ENCODE results near the gene CXCL6. TPM values are rescaled to one million over a fixed set of nuclear protein-coding genes. Genes with fewer than 3 reads are reported as not detected.

The CXCL6 gene
- total and polyA plus RNA-seq, 4 donors: 0.79 to 2.9 (median 1.4) TPM

- H3K36me3 ChIP-seq (ENCODE audit: control insufficient read depth, insufficient read depth, low read length): no peaks in the 10 kb centered on the region
- no peaks in the 10 kb centered on the region for H3K9me3 ChIP-seq (ENCODE audit: control insufficient read depth, insufficient read depth, low read length)
- no peak for DNase-seq (ENCODE audit: low read depth in 4 of 6, low spot score in 6 of 6)
- H3K27me3 ChIP-seq (ENCODE audit: control insufficient read depth, insufficient read depth, low read length): peaks cover 3% of the 10 kb centered on the region
- peaks cover 10% of the 10 kb centered on the region for H3K4me1 ChIP-seq (ENCODE audit: control insufficient read depth, insufficient read depth, low read length)
- H3K4me3 ChIP-seq (ENCODE audit: low read depth, low read length): no peak overlapping the region
- no peak overlapping the region for H3K27ac ChIP-seq (ENCODE audit: low read depth, low read length)
- WGBS (ENCODE audit: insufficient coverage): no CpG with 5 or more reads among the region's 1 CpG
These were observed 14.8 kb downstream of the CXCL6 start for GRCh38 chr4:73851293-73851692.

DNA sequence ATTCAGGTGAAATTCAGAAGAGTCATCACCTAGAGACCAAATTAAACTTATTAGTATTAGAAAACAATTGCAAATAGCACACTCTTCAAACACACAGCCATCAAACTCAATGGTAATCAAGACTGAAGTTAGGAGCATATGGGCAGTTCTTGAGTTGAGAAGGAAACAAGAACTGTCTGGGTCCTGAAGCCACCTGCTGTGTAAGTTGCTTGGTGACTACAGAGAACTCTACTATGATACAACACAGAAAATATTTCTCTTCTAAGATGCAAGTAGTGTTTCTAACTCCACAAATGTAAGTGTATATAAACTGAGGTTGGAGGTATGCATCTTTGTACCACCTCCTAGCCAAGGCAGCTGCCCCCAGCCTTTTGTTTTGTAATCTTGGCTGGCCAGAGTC, 16.3 kb downstream of the CXCL6 start:
- no peak overlapping the region for H3K27ac ChIP-seq (ENCODE audit: low read depth, low read length)
- H3K27me3 ChIP-seq (ENCODE audit: control insufficient read depth, insufficient read depth, low read length): peaks cover 3% of the 10 kb centered on the region
- peaks cover 10% of the 10 kb centered on the region for H3K4me1 ChIP-seq (ENCODE audit: control insufficient read depth, insufficient read depth, low read length)
- H3K36me3 ChIP-seq (ENCODE audit: control insufficient read depth, insufficient read depth, low read length): no peaks in the 10 kb centered on the region
- no peaks in the 10 kb centered on the region for H3K9me3 ChIP-seq (ENCODE audit: control insufficient read depth, insufficient read depth, low read length)
- H3K4me3 ChIP-seq (ENCODE audit: low read depth, low read length): no peak overlapping the region
- no peak for DNase-seq (ENCODE audit: low read depth in 4 of 6, low spot score in 6 of 6)

DNA sequence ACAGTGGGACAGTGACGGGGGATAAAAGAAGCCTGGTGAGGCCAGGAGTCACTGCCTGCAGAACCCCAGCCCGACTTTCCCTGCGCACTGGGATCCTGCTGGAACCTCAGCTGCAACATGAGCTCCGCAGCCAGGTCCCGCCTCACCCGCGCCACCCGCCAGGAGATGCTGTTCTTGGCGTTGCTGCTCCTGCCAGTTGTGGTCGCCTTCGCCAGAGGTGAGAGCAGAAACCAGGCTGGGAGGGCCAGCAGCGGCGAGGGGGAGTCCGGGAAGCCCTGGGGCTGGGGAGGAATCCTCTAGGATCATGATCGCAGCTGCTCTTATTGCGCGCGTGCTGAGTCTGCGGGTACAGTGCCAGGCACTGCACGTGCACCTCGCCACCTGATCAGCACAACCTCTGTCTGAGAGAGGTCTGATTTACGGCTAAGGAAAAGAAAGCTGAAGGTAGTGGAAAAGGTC, 16.8 kb downstream of the CXCL6 start, which contains the start of gene PF4V1:
TSS of gene PF4V1 (plus strand) at position 51 of the 459 bp plus-strand sequence. CDS start at position 118, 67 bp downstream.
- H3K4me1 ChIP-seq (ENCODE audit: control insufficient read depth, insufficient read depth, low read length): peaks cover 10% of the 10 kb centered on the region
- H3K27ac ChIP-seq (ENCODE audit: low read depth, low read length): no peak within 1 kb of the TSS
- peak within 1 kb of the TSS; percentile 36 for H3K4me3 ChIP-seq (ENCODE audit: low read depth, low read length)
- DNase-seq (ENCODE audit: low read depth in 4 of 6, low spot score in 6 of 6): peak in 1 of 6 donors; percentile 39
- WGBS (ENCODE audit: insufficient coverage): 14% methylated on average over 18 of the region's 22 CpGs
- H3K27me3 ChIP-seq (ENCODE audit: control insufficient read depth, insufficient read depth, low read length): peaks cover 3% of the 10 kb centered on the region
- H3K9me3 ChIP-seq (ENCODE audit: control insufficient read depth, insufficient read depth, low read length): no peaks in the 10 kb centered on the region
- no peaks in the 10 kb centered on the region for H3K36me3 ChIP-seq (ENCODE audit: control insufficient read depth, insufficient read depth, low read length)

DNA sequence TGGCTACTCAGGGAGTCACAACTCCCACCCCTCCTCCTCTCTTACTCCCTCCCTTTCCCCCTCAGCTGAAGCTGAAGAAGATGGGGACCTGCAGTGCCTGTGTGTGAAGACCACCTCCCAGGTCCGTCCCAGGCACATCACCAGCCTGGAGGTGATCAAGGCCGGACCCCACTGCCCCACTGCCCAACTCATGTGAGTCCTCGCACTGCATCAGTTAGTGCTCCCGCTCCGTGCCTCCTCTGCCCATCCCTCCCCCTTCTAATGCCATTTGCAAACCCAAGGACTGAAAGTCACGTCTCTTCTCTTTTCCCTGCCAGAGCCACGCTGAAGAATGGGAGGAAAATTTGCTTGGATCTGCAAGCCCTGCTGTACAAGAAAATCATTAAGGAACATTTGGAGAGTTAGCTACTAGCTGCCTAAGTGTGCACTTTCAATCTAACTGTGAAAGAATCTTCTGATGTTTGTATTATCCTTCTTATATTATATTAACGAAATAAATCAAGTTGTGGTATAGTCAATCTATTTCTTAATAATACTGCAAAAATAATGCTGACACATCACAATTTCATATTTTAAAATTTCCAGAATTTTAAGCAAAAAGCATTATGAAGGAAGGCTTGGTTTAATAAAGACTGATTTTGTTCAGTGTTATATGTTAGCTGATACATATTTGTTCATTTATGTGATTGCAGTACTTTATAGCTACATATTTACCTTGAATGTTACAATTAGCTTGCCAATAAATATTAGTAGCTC, 17.4 kb downstream of the CXCL6 start:
- no peak overlapping the region for H3K27ac ChIP-seq (ENCODE audit: low read depth, low read length)
- no peaks in the 10 kb centered on the region for H3K9me3 ChIP-seq (ENCODE audit: control insufficient read depth, insufficient read depth, low read length)
- H3K27me3 ChIP-seq (ENCODE audit: control insufficient read depth, insufficient read depth, low read length): peaks cover 3% of the 10 kb centered on the region
- DNase-seq (ENCODE audit: low read depth in 4 of 6, low spot score in 6 of 6): peak in 1 of 6 donors; percentile 61
- 40% methylated on average over 3 of the region's 8 CpGs for WGBS (ENCODE audit: insufficient coverage)
- peak overlapping the region; percentile 36 for H3K4me3 ChIP-seq (ENCODE audit: low read depth, low read length)
- peaks cover 10% of the 10 kb centered on the region for H3K4me1 ChIP-seq (ENCODE audit: control insufficient read depth, insufficient read depth, low read length)
- H3K36me3 ChIP-seq (ENCODE audit: control insufficient read depth, insufficient read depth, low read length): no peaks in the 10 kb centered on the region

- WGBS (ENCODE audit: insufficient coverage): 50% methylated on average over 2 of the region's 4 CpGs
- no peak overlapping the region for H3K4me3 ChIP-seq (ENCODE audit: low read depth, low read length)
- H3K27ac ChIP-seq (ENCODE audit: low read depth, low read length): no peak overlapping the region
- H3K27me3 ChIP-seq (ENCODE audit: control insufficient read depth, insufficient read depth, low read length): peaks cover 3% of the 10 kb centered on the region
- H3K9me3 ChIP-seq (ENCODE audit: control insufficient read depth, insufficient read depth, low read length): no peaks in the 10 kb centered on the region
- DNase-seq (ENCODE audit: low read depth in 4 of 6, low spot score in 6 of 6): no peak
- peaks cover 10% of the 10 kb centered on the region for H3K4me1 ChIP-seq (ENCODE audit: control insufficient read depth, insufficient read depth, low read length)
- no peaks in the 10 kb centered on the region for H3K36me3 ChIP-seq (ENCODE audit: control insufficient read depth, insufficient read depth, low read length)
These were observed 18.9 kb downstream of the CXCL6 start for GRCh38 chr4:73855406-73855805.

- no peak for DNase-seq (ENCODE audit: low read depth in 4 of 6, low spot score in 6 of 6)
- Histone ChIP-seq H3K27ac (ENCODE audit: low read depth, low read length) (no peak overlapping the region), H3K4me1 (ENCODE audit: control insufficient read depth, insufficient read depth, low read length) (peaks cover 10% of the 10 kb centered on the region), H3K36me3 (ENCODE audit: control insufficient read depth, insufficient read depth, low read length) (no peaks in the 10 kb centered on the region), H3K9me3 (ENCODE audit: control insufficient read depth, insufficient read depth, low read length) (no peaks in the 10 kb centered on the region), H3K27me3 (ENCODE audit: control insufficient read depth, insufficient read depth, low read length) (peaks cover 3% of the 10 kb centered on the region), H3K4me3 (ENCODE audit: low read depth, low read length) (no peak overlapping the region)
These were observed 20.0 kb downstream of the CXCL6 start for GRCh38 chr4:73856518-73856917.

DNA sequence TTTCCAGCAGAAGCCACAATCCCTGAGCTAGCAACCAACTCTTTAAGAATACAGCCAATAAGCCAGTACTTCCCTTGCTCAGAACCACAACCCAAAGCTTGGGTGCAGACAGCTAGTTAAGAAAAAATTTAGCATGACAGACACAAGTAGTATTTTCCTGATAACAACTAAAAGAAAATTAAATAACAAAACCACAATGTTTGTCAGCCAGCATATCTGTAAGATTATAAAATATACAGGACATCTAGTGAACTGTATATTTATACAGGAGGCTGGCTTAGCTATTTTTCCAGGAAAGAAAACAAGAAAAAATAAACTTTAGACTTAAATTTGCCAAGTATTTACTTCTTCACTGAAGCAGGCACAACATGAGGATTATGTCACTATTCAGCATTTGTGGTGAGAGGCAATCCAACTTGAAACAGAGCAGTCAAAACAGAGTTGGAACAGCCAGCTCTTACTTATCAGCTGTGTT, 23.2 kb downstream of the CXCL6 start:
- Histone ChIP-seq H3K4me1 (ENCODE audit: control insufficient read depth, insufficient read depth, low read length) (no peaks in the 10 kb centered on the region), H3K9me3 (ENCODE audit: control insufficient read depth, insufficient read depth, low read length) (no peaks in the 10 kb centered on the region), H3K27me3 (ENCODE audit: control insufficient read depth, insufficient read depth, low read length) (no peaks in the 10 kb centered on the region)

GRCh38 chr4:73860181-73860580, 23.7 kb downstream of the CXCL6 start:
- no peak for DNase-seq (ENCODE audit: low read depth in 4 of 6, low spot score in 6 of 6)
- H3K4me3 ChIP-seq (ENCODE audit: low read depth, low read length): no peak overlapping the region
- H3K4me1 ChIP-seq (ENCODE audit: control insufficient read depth, insufficient read depth, low read length): no peaks in the 10 kb centered on the region
- WGBS (ENCODE audit: insufficient coverage): no CpG with 5 or more reads among the region's 4 CpGs
- no peaks in the 10 kb centered on the region for H3K27me3 ChIP-seq (ENCODE audit: control insufficient read depth, insufficient read depth, low read length)
- no peaks in the 10 kb centered on the region for H3K36me3 ChIP-seq (ENCODE audit: control insufficient read depth, insufficient read depth, low read length)
- H3K27ac ChIP-seq (ENCODE audit: low read depth, low read length): no peak overlapping the region
- H3K9me3 ChIP-seq (ENCODE audit: control insufficient read depth, insufficient read depth, low read length): no peaks in the 10 kb centered on the region

More for the DNA sequence above, 23.2 kb downstream of the CXCL6 start:
- no peak overlapping the region for H3K4me3 ChIP-seq (ENCODE audit: low read depth, low read length)
- no peaks in the 10 kb centered on the region for H3K36me3 ChIP-seq (ENCODE audit: control insufficient read depth, insufficient read depth, low read length)
- DNase-seq (ENCODE audit: low read depth in 4 of 6, low spot score in 6 of 6): no peak
- H3K27ac ChIP-seq (ENCODE audit: low read depth, low read length): no peak overlapping the region

- DNase-seq (ENCODE audit: low read depth in 4 of 6, low spot score in 6 of 6): no peak
- no peaks in the 10 kb centered on the region for H3K27me3 ChIP-seq (ENCODE audit: control insufficient read depth, insufficient read depth, low read length)
- H3K36me3 ChIP-seq (ENCODE audit: control insufficient read depth, insufficient read depth, low read length): no peaks in the 10 kb centered on the region
- no peak overlapping the region for H3K4me3 ChIP-seq (ENCODE audit: low read depth, low read length)
- WGBS (ENCODE audit: insufficient coverage): no CpG with 5 or more reads among the region's 3 CpGs
- H3K4me1 ChIP-seq (ENCODE audit: control insufficient read depth, insufficient read depth, low read length): no peaks in the 10 kb centered on the region
- no peak overlapping the region for H3K27ac ChIP-seq (ENCODE audit: low read depth, low read length)
- no peaks in the 10 kb centered on the region for H3K9me3 ChIP-seq (ENCODE audit: control insufficient read depth, insufficient read depth, low read length)
These were observed 24.4 kb downstream of the CXCL6 start for GRCh38 chr4:73860917-73861316.

DNA sequence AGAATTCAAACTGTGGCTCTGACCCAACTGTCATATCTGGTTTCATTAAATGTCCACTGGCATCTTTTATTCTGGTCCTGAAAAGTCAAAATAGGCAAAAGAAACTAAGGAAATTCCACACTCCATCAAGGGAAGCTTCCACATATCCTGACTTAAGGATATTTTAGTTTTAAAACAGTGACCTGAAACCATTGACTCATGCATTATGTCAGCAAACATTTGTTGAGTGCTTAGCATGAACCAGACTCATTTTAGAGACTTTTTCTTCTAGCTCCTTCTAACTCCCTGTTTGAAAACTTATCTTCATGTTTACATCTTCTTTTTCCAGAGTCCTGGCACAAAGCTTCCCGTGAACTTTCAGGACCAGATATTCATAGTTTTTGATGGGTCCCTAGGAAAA, 25.8 kb downstream of the CXCL6 start:
- WGBS (ENCODE audit: insufficient coverage): no CpG with 5 or more reads among the region's 1 CpG
- DNase-seq (ENCODE audit: low read depth in 4 of 6, low spot score in 6 of 6): no peak
- no peaks in the 10 kb centered on the region for H3K9me3 ChIP-seq (ENCODE audit: control insufficient read depth, insufficient read depth, low read length)
- H3K4me3 ChIP-seq (ENCODE audit: low read depth, low read length): no peak overlapping the region
- H3K4me1 ChIP-seq (ENCODE audit: control insufficient read depth, insufficient read depth, low read length): no peaks in the 10 kb centered on the region
- no peak overlapping the region for H3K27ac ChIP-seq (ENCODE audit: low read depth, low read length)
- no peaks in the 10 kb centered on the region for H3K27me3 ChIP-seq (ENCODE audit: control insufficient read depth, insufficient read depth, low read length)
- no peaks in the 10 kb centered on the region for H3K36me3 ChIP-seq (ENCODE audit: control insufficient read depth, insufficient read depth, low read length)

All from spinal cord (tissue), 10 donors.